GM21576 (cell line): ENCODE data around the gene SALL4.
"Not testable (repeated sequence)": the region's sequence is repeated elsewhere in the genome, so short reads cannot be mapped to it uniquely, and the experiment has no call there.

Experiments used
- ATAC-seq: cut with Tn5 transposase; IDR thresholded peaks from one replicate; pipeline ENCODE4 v1.9.1; 2021; ENCODE audit warnings: mild to moderate bottlenecking, moderate library complexity; ENCODE audit not compliant: unreplicated experiment

The SALL4 gene

GRCh38 chr20:51803148-51803854 is 980 bp upstream of the SALL4 start:
- ATAC-seq, result no peak

GRCh38 chr20:51801823-51802123 is 548 bp downstream of the SALL4 start:
- ATAC-seq, result no peak

- no peak for ATAC-seq
Measured at GRCh38 chr20:51801122-51801822, 1.0 kb downstream of the SALL4 start.

GRCh38 chr20:51800872-51801121 is 1.5 kb downstream of the SALL4 start:
- ATAC-seq, result no peak

- no peak for ATAC-seq
Measured at GRCh38 chr20:51800060-51800871, 2.1 kb downstream of the SALL4 start.

- ATAC-seq, result no peak
Measured at GRCh38 chr20:51799401-51799860, 2.9 kb downstream of the SALL4 start.

- ATAC-seq, result no peak
Measured at GRCh38 chr20:51797357-51798025, 4.8 kb downstream of the SALL4 start.

- no peak for ATAC-seq
Measured at GRCh38 chr20:51796340-51796739, 6.0 kb downstream of the SALL4 start.

- ATAC-seq, result no peak
Measured at GRCh38 chr20:51792960-51793359, 9.4 kb downstream of the SALL4 start.

- ATAC-seq, result no peak
Measured at GRCh38 chr20:51791626-51792025, 10.7 kb downstream of the SALL4 start.

GRCh38 chr20:51790256-51790655 is 12.1 kb downstream of the SALL4 start:
- no peak for ATAC-seq

GRCh38 chr20:51789434-51789833 is 12.9 kb downstream of the SALL4 start:
- no peak for ATAC-seq

GRCh38 chr20:51788822-51789221 is 13.5 kb downstream of the SALL4 start:
- no peak for ATAC-seq

- ATAC-seq, result no peak
Measured at GRCh38 chr20:51784299-51784698, 18.0 kb downstream of the SALL4 start.

GRCh38 chr20:51778229-51778759 is 24.0 kb downstream of the SALL4 start:
- ATAC-seq, result not testable (repeated sequence)

- ATAC-seq, result no peak
Measured at GRCh38 chr20:51775241-51775640, 27.1 kb downstream of the SALL4 start.

GRCh38 chr20:51772236-51772635 is 30.1 kb downstream of the SALL4 start:
- ATAC-seq, result no peak

GRCh38 chr20:51769976-51770615 is 32.2 kb downstream of the SALL4 start:
- no peak for ATAC-seq

GRCh38 chr20:51768759-51769517 is 33.4 kb downstream of the SALL4 start:
- no peak for ATAC-seq
